NCI-H2107 (cell line): ENCODE results near the gene NINL.

Experiments used
- DNase-seq: peaks from one replicate; lab custom pipeline; 2025; lab: John Stamatoyannopoulos, UW

NINL gene

GRCh38 chr20:25407311-25408169 is 177.8 kb downstream of the NINL start, which contains the start of gene GINS1:
GINS1 (plus strand) TSS chr20:25407673; CDS start chr20:25407821, 148 bp downstream.
- peak; percentile 48 for DNase-seq
